AG08395 (cell line): ENCODE data around the gene CAMLG.
A peak's percentile ranks its signal among the peaks of the same experiment; 100 is the strongest.

Experiments
- DNase-seq: peaks from one replicate; pipeline ENCODE4 v3.0.0; 2012; ENCODE audit warnings: mixed read lengths, low spot score

CAMLG gene

GRCh38 chr5:134784241-134784920 is 46.0 kb downstream of the CAMLG start:
- no peak for DNase-seq

GRCh38 chr5:134784946-134785620 is 46.7 kb downstream of the CAMLG start:
- peak; percentile 65 for DNase-seq

GRCh38 chr5:134787692-134788091 is 49.3 kb downstream of the CAMLG start:
- DNase-seq: no peak

- no peak for DNase-seq
Observed at GRCh38 chr5:134791580-134791979, 53.2 kb downstream of the CAMLG start.

- DNase-seq: no peak
Observed at GRCh38 chr5:134792286-134792685, 53.9 kb downstream of the CAMLG start.

- no peak for DNase-seq
Observed at GRCh38 chr5:134793111-134793510, 54.8 kb downstream of the CAMLG start.

GRCh38 chr5:134794082-134794481 is 55.7 kb downstream of the CAMLG start:
- DNase-seq: no peak

GRCh38 chr5:134794819-134795218 is 56.5 kb downstream of the CAMLG start:
- no peak for DNase-seq

- DNase-seq: no peak
Observed at GRCh38 chr5:134798468-134798867, 60.1 kb downstream of the CAMLG start.
